ENCODE results near the gene UCKL1. TPM values are rescaled to one million over a fixed set of nuclear protein-coding genes. Genes with fewer than 3 reads are reported as not detected.
"Not testable (repeated sequence)": the region's sequence is repeated elsewhere in the genome, so short reads cannot be mapped to it uniquely, and the experiment has no call there.

The UCKL1 gene
- total RNA-seq, 1 experiment from 2014 or later = 21.5 TPM

GRCh38 chr20:63963348-63963741 lies 7.1 kb upstream of the UCKL1 start:
- no peak for DNase-seq (ENCODE audit: low read depth, low spot score)
- in situ Hi-C loops (cut with HindIII; ENCODE audit: low pct_unique_long_range_greater_than_20kb, low sequenced_read_pairs) = no loop called here

GRCh38 chr20:63962426-63963347 lies 6.5 kb upstream of the UCKL1 start:
- in situ Hi-C loops (cut with HindIII; ENCODE audit: low pct_unique_long_range_greater_than_20kb, low sequenced_read_pairs) = no loop called here
- no peak for DNase-seq (ENCODE audit: low read depth, low spot score)

- no peak for DNase-seq (ENCODE audit: low read depth, low spot score)
- in situ Hi-C loops (cut with HindIII; ENCODE audit: low pct_unique_long_range_greater_than_20kb, low sequenced_read_pairs) = no loop called here
These were observed 5.6 kb upstream of the UCKL1 start for GRCh38 chr20:63961664-63962425.

- DNase-seq (ENCODE audit: low read depth, low spot score); in situ Hi-C loops (cut with HindIII; ENCODE audit: low pct_unique_long_range_greater_than_20kb, low sequenced_read_pairs): not testable (repeated sequence)
These were observed 4.7 kb upstream of the UCKL1 start for GRCh38 chr20:63960654-63961621.

- DNase-seq (ENCODE audit: low read depth, low spot score) = no peak
- in situ Hi-C loops (cut with HindIII; ENCODE audit: low pct_unique_long_range_greater_than_20kb, low sequenced_read_pairs) = no loop called here
These were observed 3.5 kb upstream of the UCKL1 start for GRCh38 chr20:63959699-63960075.

GRCh38 chr20:63958964-63959698 lies 2.9 kb upstream of the UCKL1 start:
- in situ Hi-C loops (cut with HindIII; ENCODE audit: low pct_unique_long_range_greater_than_20kb, low sequenced_read_pairs) = no loop called here
- no peak for DNase-seq (ENCODE audit: low read depth, low spot score)

- in situ Hi-C loops (cut with HindIII; ENCODE audit: low pct_unique_long_range_greater_than_20kb, low sequenced_read_pairs) = no loop called here
- no peak for DNase-seq (ENCODE audit: low read depth, low spot score)
These were observed 2.3 kb upstream of the UCKL1 start for GRCh38 chr20:63958471-63958870.

GRCh38 chr20:63957690-63958441 lies 1.6 kb upstream of the UCKL1 start:
- in situ Hi-C loops (cut with HindIII; ENCODE audit: low pct_unique_long_range_greater_than_20kb, low sequenced_read_pairs) = no loop called here
- no peak for DNase-seq (ENCODE audit: low read depth, low spot score)

- in situ Hi-C loops (cut with HindIII; ENCODE audit: low pct_unique_long_range_greater_than_20kb, low sequenced_read_pairs) = no loop called here
- peak; percentile 85 for DNase-seq (ENCODE audit: low read depth, low spot score)
These were observed 931 bp upstream of the UCKL1 start for GRCh38 chr20:63957004-63957689.

GRCh38 chr20:63956664-63957003 lies 418 bp upstream of the UCKL1 start:
- DNase-seq (ENCODE audit: low read depth, low spot score) = no peak
- in situ Hi-C loops (cut with HindIII; ENCODE audit: low pct_unique_long_range_greater_than_20kb, low sequenced_read_pairs) = no loop called here

- in situ Hi-C loops (cut with HindIII; ENCODE audit: low pct_unique_long_range_greater_than_20kb, low sequenced_read_pairs) = no loop called here
- peak; percentile 40 for DNase-seq (ENCODE audit: low read depth, low spot score)
These were observed 862 bp downstream of the UCKL1 start for GRCh38 chr20:63955281-63955826.

GRCh38 chr20:63953764-63954429 lies 2.3 kb downstream of the UCKL1 start:
- no peak for DNase-seq (ENCODE audit: low read depth, low spot score)
- in situ Hi-C loops (cut with HindIII; ENCODE audit: low pct_unique_long_range_greater_than_20kb, low sequenced_read_pairs) = no loop called here

GRCh38 chr20:63952769-63953168 lies 3.4 kb downstream of the UCKL1 start:
- no peak for DNase-seq (ENCODE audit: low read depth, low spot score)
- in situ Hi-C loops (cut with HindIII; ENCODE audit: low pct_unique_long_range_greater_than_20kb, low sequenced_read_pairs) = no loop called here

GRCh38 chr20:63952210-63952535 lies 4.0 kb downstream of the UCKL1 start:
- in situ Hi-C loops (cut with HindIII; ENCODE audit: low pct_unique_long_range_greater_than_20kb, low sequenced_read_pairs) = no loop called here
- DNase-seq (ENCODE audit: low read depth, low spot score) = no peak

GRCh38 chr20:63951398-63952209 lies 4.6 kb downstream of the UCKL1 start:
- in situ Hi-C loops (cut with HindIII; ENCODE audit: low pct_unique_long_range_greater_than_20kb, low sequenced_read_pairs) = no loop called here
- DNase-seq (ENCODE audit: low read depth, low spot score) = no peak
